HepG2 (cell line): ENCODE data around the gene GSC. TPM values are rescaled to one million over a fixed set of nuclear protein-coding genes. Genes with fewer than 3 reads are reported as not detected.

ENCODE experiments used
- ATAC-seq: fragments of 200-7000 bp; cut with Tn5 transposase; 3 replicates; pipeline ENCODE4 v1.9.1; 2020; ENCODE audit warnings: mild to moderate bottlenecking, moderate library complexity
- BruUV-seq: library from RNA; stranded (reverse); fragments of 400-500 nt; replicated peaks from 2 replicates; lab custom pipeline; 2021; lab: Mats Ljungman, UMichigan
- CTCF ChIA-PET: fragments of 300-600 bp; formaldehyde crosslinking; extraction: SDS; loops from one replicate; lab custom pipeline; 2021; ENCODE audit warnings: low total read pairs, inconsistent platforms, low intra/inter-chr PET ratio; lab: Yijun Ruan, JAX
- POLR2A ChIA-PET: fragments of 350-600 bp; sonication (Branson Sonifier 250); formaldehyde crosslinking; loops from one replicate; lab custom pipeline; 2020; ENCODE audit warnings: antibody characterized with exemption, inconsistent platforms; lab: Yijun Ruan, JAX
- DNase-seq: peaks from one replicate; pipeline ENCODE4 v3.0.0-alpha.2; 2015; ENCODE audit warnings: low spot score
- FAIRE-seq: peaks from 3 replicates; lab custom pipeline; 2011; peaks lifted over from hg19 to GRCh38; lab: Jason Lieb, UNC
- H2AFZ ChIP-seq: one replicate; pipeline ENCODE4 v1.6.1; 2011; ENCODE audit warnings: low read length, inconsistent platforms
- H3K27ac ChIP-seq: fragments of 300-600 bp; 3 replicates; pipeline ENCODE4 v1.8.0; 2011; ENCODE audit warnings: mixed run types, mild to moderate bottlenecking, mixed read lengths, low read length, inconsistent platforms; ENCODE audit not compliant: insufficient read depth; ENCODE audit errors: extremely low read length
- H3K27me3 ChIP-seq, 2 experiments: fragments of 200-600 bp in 1 of 2; 2 replicates in 1 of 2; 3 replicates in 1 of 2; pipeline versions ENCODE4 v1.6.0 to v1.8.0; 2011; ENCODE audit warnings: low read length in 2 of 2, mild to moderate bottlenecking in 2 of 2, moderate library complexity in 2 of 2, inconsistent platforms in 1 of 2; ENCODE audit not compliant: insufficient read depth in 2 of 2, control insufficient read depth in 1 of 2
- H3K36me3 ChIP-seq, 2 experiments: fragments of 200-600 bp in 1 of 2; replicated peaks in 1 of 2; 2 replicates in 1 of 2; 3 replicates in 1 of 2; pipeline versions ENCODE4 v1.5.1 to v1.8.0; 2011; ENCODE audit warnings: low read length in 2 of 2, inconsistent platforms in 1 of 2; ENCODE audit not compliant: insufficient read depth in 2 of 2, control insufficient read depth in 1 of 2
- H3K4me1 ChIP-seq: 2 replicates; pipeline ENCODE4 v1.5.1; 2012; ENCODE audit warnings: low read length, inconsistent platforms; ENCODE audit not compliant: insufficient read depth
- H3K4me2 ChIP-seq: 2 replicates; pipeline ENCODE4 v1.6.0; 2011; ENCODE audit warnings: low read depth, low read length, inconsistent platforms
- H3K4me3 ChIP-seq, 3 experiments: fragments of 200-600 bp in 1 of 3; sonication (generic), shearing (Covaris generic) in 1 of 3; replicated peaks in 1 of 3; 2 replicates each; pipeline ENCODE4 v1.5.1; 2011 to 2016; ENCODE audit warnings: low read length in 3 of 3, inconsistent platforms in 2 of 3, low read depth in 2 of 3, mild to moderate bottlenecking in 2 of 3, control low read depth in 1 of 3, mixed read lengths in 1 of 3; ENCODE audit not compliant: insufficient read depth in 1 of 3
- H3K79me2 ChIP-seq: one replicate; pipeline ENCODE4 v1.6.1; 2011; ENCODE audit warnings: low read length, inconsistent platforms; ENCODE audit not compliant: insufficient read depth
- H3K9ac ChIP-seq: 2 replicates; pipeline ENCODE4 v1.6.0; 2011; ENCODE audit warnings: mild to moderate bottlenecking, low read depth, low read length, inconsistent platforms; ENCODE audit not compliant: insufficient read depth
- H3K9me3 ChIP-seq: 2 replicates; pipeline ENCODE4 v1.5.1; 2012; ENCODE audit warnings: mild to moderate bottlenecking, low read length
- H4K20me1 ChIP-seq: 2 replicates; pipeline ENCODE4 v1.6.0; 2011; ENCODE audit warnings: inconsistent platforms, mild to moderate bottlenecking, low read length, moderate library complexity; ENCODE audit not compliant: insufficient read depth
- CEBPB ChIP-seq: IDR thresholded peaks from 2 replicates; pipeline ENCODE4 v1.6.1; 2011; ENCODE audit warnings: low read depth, low read length, improper control_type of control experiment, borderline replicate concordance
- GABPA ChIP-seq, 2 experiments: IDR thresholded peaks; 2 replicates each; pipeline ENCODE4 v1.6.1; 2011 to 2016; ENCODE audit warnings: low read depth in 2 of 2, low read length in 1 of 2, missing biosample characterization in 1 of 2, missing genetic modification characterization in 1 of 2
- MIER3 ChIP-seq: IDR thresholded peaks from 2 replicates; pipeline ENCODE4 v1.6.1; 2016; ENCODE audit warnings: missing compliant biosample characterization, borderline replicate concordance
- MXD4 ChIP-seq: IDR thresholded peaks from 2 replicates; pipeline ENCODE4 v1.6.1; 2016; ENCODE audit warnings: mild to moderate bottlenecking, missing biosample characterization, missing genetic modification reagents
- MZF1 ChIP-seq: sonication (generic); formaldehyde crosslinking; IDR thresholded peaks from 2 replicates; pipeline ENCODE4 v1.8.1; 2023; ENCODE audit warnings: mild to moderate bottlenecking, missing genetic modification reagents, borderline replicate concordance
- NPAS2 ChIP-seq: sonication (generic); formaldehyde crosslinking; IDR thresholded peaks from 2 replicates; pipeline ENCODE4 v1.8.0; 2022; ENCODE audit warnings: mild to moderate bottlenecking, missing genetic modification reagents, borderline replicate concordance
- PLSCR1 ChIP-seq: sonication (generic); formaldehyde crosslinking; IDR thresholded peaks from 2 replicates; pipeline ENCODE4 v1.5.0; 2020; ENCODE audit warnings: missing genetic modification reagents, mild to moderate bottlenecking, borderline replicate concordance
- PRDM15 ChIP-seq: sonication (generic); formaldehyde crosslinking; IDR thresholded peaks from 2 replicates; pipeline ENCODE4 v1.4.0; 2020; ENCODE audit warnings: missing genetic modification reagents
- PREB ChIP-seq: sonication (generic); formaldehyde crosslinking; IDR thresholded peaks from 2 replicates; pipeline ENCODE4 v1.4.0; 2020; ENCODE audit warnings: missing genetic modification reagents
- PTBP1 ChIP-seq: fragments of 200-400 bp; formaldehyde crosslinking; IDR thresholded peaks from 2 replicates; pipeline ENCODE4 v1.6.1; 2018; ENCODE audit warnings: low read length, low read depth; ENCODE audit not compliant: poor library complexity, severe bottlenecking
- SAFB2 ChIP-seq: sonication (generic); formaldehyde crosslinking; IDR thresholded peaks from 2 replicates; pipeline ENCODE4 v1.5.1; 2020; ENCODE audit warnings: missing genetic modification reagents, low read depth, mild to moderate bottlenecking, borderline replicate concordance
- SSRP1 ChIP-seq: IDR thresholded peaks from 2 replicates; pipeline ENCODE4 v1.6.1; 2016; ENCODE audit warnings: control low read depth
- THAP8 ChIP-seq: sonication (generic); formaldehyde crosslinking; IDR thresholded peaks from 2 replicates; pipeline ENCODE4 v1.5.1; 2020; ENCODE audit warnings: missing genetic modification reagents, mild to moderate bottlenecking, borderline replicate concordance
- ZNF296 ChIP-seq: sonication (generic); formaldehyde crosslinking; conservative IDR thresholded peaks from 2 replicates; pipeline ENCODE4 v1.5.0; 2020; ENCODE audit warnings: mild to moderate bottlenecking, missing genetic modification reagents
- ZNF430 ChIP-seq: sonication (generic); formaldehyde crosslinking; IDR thresholded peaks from 2 replicates; pipeline ENCODE4 v1.9.0; 2021; ENCODE audit warnings: mild to moderate bottlenecking, missing genetic modification reagents
- ZNF432 ChIP-seq: sonication (generic); formaldehyde crosslinking; IDR thresholded peaks from 2 replicates; pipeline ENCODE4 v1.5.0; 2020; ENCODE audit warnings: missing genetic modification reagents, mild to moderate bottlenecking, borderline replicate concordance
- ZNF496 ChIP-seq: sonication (generic); formaldehyde crosslinking; IDR thresholded peaks from 2 replicates; pipeline ENCODE4 v1.8.1; 2023; ENCODE audit warnings: mild to moderate bottlenecking, moderate library complexity, missing genetic modification reagents; ENCODE audit not compliant: insufficient replicate concordance
- ZNF558 ChIP-seq: sonication (generic); formaldehyde crosslinking; IDR thresholded peaks from 2 replicates; pipeline ENCODE4 v1.9.0; 2022; ENCODE audit warnings: mild to moderate bottlenecking, missing genetic modification reagents, borderline replicate concordance
- ZSCAN21 ChIP-seq: sonication (generic); formaldehyde crosslinking; IDR thresholded peaks from 2 replicates; pipeline ENCODE4 v1.8.0; 2022; ENCODE audit warnings: mild to moderate bottlenecking, missing genetic modification reagents, moderate library complexity, borderline replicate concordance
- in situ Hi-C: cut with HindIII; loops from 2 replicates; pipeline ENCODE4 v1.10.0; 2017; ENCODE audit warnings: low pct_unique_long_range_greater_than_20kb; ENCODE audit not compliant: extremely low pct_ligation_motif_present
- intact Hi-C: fragments of 100-400 bp; cut with micrococcal nuclease; formaldehyde crosslinking; loops from one replicate; pipeline ENCODE4 v1.10.0; 2022; ENCODE audit not compliant: unreplicated experiment
- polyA plus RNA-seq, 8 experiments: library from polyadenylated mRNA; depleted of rRNA in 3 of 8; stranded (reverse) in 7 of 8; unstranded in 1 of 8; fragments of >200 nt; fragmentation: Illumina TruSeq in 4 of 8; extraction: Trizol in 4 of 8; gene quantifications; 2 replicates each; pipeline versions ENCODE4 v1.2.1 to v1.2.3, GENCODE V29; 2011 to 2016; ENCODE audit warnings: low read depth in 4 of 8, missing spikeins in 1 of 8, mixed read lengths in 1 of 8; ENCODE audit not compliant: insufficient read depth in 1 of 8
- total RNA-seq, 5 experiments: library from RNA; depleted of rRNA; stranded (reverse); fragments of >200 nt; fragmentation: Illumina TruSeq; extraction: Trizol; gene quantifications; 2 replicates each; pipeline ENCODE4 v1.2.3, GENCODE V29; 2016; ENCODE audit warnings: low read depth in 1 of 5

Gene GSC
- total and polyA plus RNA-seq, 2 of the 13 experiments (the other 11 are each of a cell fraction or from before 2014, with no cell fraction given): not detected

GRCh38 chr14:94796278-94796677 is 26.4 kb upstream of the GSC start:
- no peaks in the 10 kb centered on the region for H3K36me3 ChIP-seq
- ChIA-PET CTCF (no interaction called here), POLR2A (no interaction called here)
- no peaks in the 10 kb centered on the region for H4K20me1 ChIP-seq
- DNase-seq (no peak), FAIRE-seq (no peak), ATAC-seq (no peak)
- H3K27me3 ChIP-seq: peaks cover 1 to 26% of the 10 kb centered on the region in 2 experiments; a peak in 3 of 5 replicates
- no peak overlapping the region for H3K27ac ChIP-seq
- no peaks in the 10 kb centered on the region for H3K4me1 ChIP-seq
- H3K4me3 ChIP-seq: no peak overlapping the region
- intact Hi-C loops (no loop called here), in situ Hi-C loops (no loop called here)
- BruUV-seq: no TSS peak
- no peaks in the 10 kb centered on the region for H3K79me2 ChIP-seq
- no peaks in the 10 kb centered on the region for H3K9me3 ChIP-seq
- H2AFZ ChIP-seq: no peak overlapping the region
- no peak overlapping the region for H3K9ac ChIP-seq
- H3K4me2 ChIP-seq: no peak overlapping the region
- TF ChIP-seq MIER3 (no peak), SAFB2 (CRISPR knock-in tag) (no peak), PREB (CRISPR knock-in tag) (no peak), GABPA (IDR thresholded peaks at IDR 0.05; ENCODE audit: low read depth, low read length) (no peak), GABPA (CRISPR knock-in tag; IDR thresholded peaks at IDR 0.05; ENCODE audit: low read depth) (no peak), THAP8 (CRISPR knock-in tag) (no peak), SSRP1 (CRISPR knock-in tag) (no peak), ZNF496 (CRISPR knock-in tag) (no peak), ZNF558 (CRISPR knock-in tag) (no peak), ZNF296 (CRISPR knock-in tag) (no peak), ZSCAN21 (CRISPR knock-in tag) (no peak), PTBP1 (no peak), MXD4 (CRISPR knock-in tag) (no peak), PRDM15 (CRISPR knock-in tag) (no peak), PLSCR1 (CRISPR knock-in tag) (no peak), NPAS2 (CRISPR knock-in tag) (no peak), ZNF432 (CRISPR knock-in tag) (no peak), MZF1 (CRISPR knock-in tag) (no peak), ZNF430 (CRISPR knock-in tag) (no peak), CEBPB (no peak)
